Measurements from ENCODE around the gene RFTN2.

The RFTN2 gene

GRCh38 chr2:197599285-197599965 lies 76.0 kb downstream of the RFTN2 start:
- no peak overlapping the region for H3K27ac ChIP-seq (ENCODE audit: low read depth, low read length, poor library complexity, severe bottlenecking)
- no peaks in the 10 kb centered on the region for H3F3A ChIP-seq (ENCODE audit: insufficient read depth, low read length)
- H4K20me1 ChIP-seq (ENCODE audit: insufficient read depth, low read length): no peaks in the 10 kb centered on the region
- 0 out of 2 replicates have a peak overlapping the region, but pooled peaks have one; percentile 58 for H2AFZ ChIP-seq (ENCODE audit: low read length)
- H3K9ac ChIP-seq (ENCODE audit: low read length): no peak overlapping the region
- H3K4me1 ChIP-seq (ENCODE audit: insufficient read depth, low read length, severe bottlenecking): peaks cover 5% of the 10 kb centered on the region
- H3K4me3 ChIP-seq (ENCODE audit: low read depth, low read length, poor library complexity, severe bottlenecking): peak overlapping the region; percentile 17
- TF ChIP-seq EZH2 (IDR thresholded peaks at IDR 0.05; ENCODE audit: borderline replicate concordance, low read length) (no peak), CTCF (IDR thresholded peaks at IDR 0.05; ENCODE audit: low read length) (peak; percentile 34; the same call in 1 of the 2 replicates)
- H3K27me3 ChIP-seq (ENCODE audit: insufficient read depth, low read length): no peaks in the 10 kb centered on the region
- H3K9me3 ChIP-seq (ENCODE audit: low read length): no peaks in the 10 kb centered on the region
- H3K79me2 ChIP-seq (ENCODE audit: insufficient read depth, low read length): no peaks in the 10 kb centered on the region
- H3K4me2 ChIP-seq (ENCODE audit: low read length): peak overlapping the region; percentile 61
- H3K36me3 ChIP-seq (ENCODE audit: insufficient read depth, low read length): no peaks in the 10 kb centered on the region
- no peaks in the 10 kb centered on the region for H3K9me2 ChIP-seq (ENCODE audit: low read depth, low read length)

GRCh38 chr2:197598450-197598849 lies 76.9 kb downstream of the RFTN2 start:
- Histone ChIP-seq H3K36me3 (ENCODE audit: insufficient read depth, low read length) (no peaks in the 10 kb centered on the region), H3K27ac (ENCODE audit: low read depth, low read length, poor library complexity, severe bottlenecking) (no peak overlapping the region)

GRCh38 chr2:197597166-197597565 lies 78.2 kb downstream of the RFTN2 start:
- Histone ChIP-seq H3K27ac (ENCODE audit: low read depth, low read length, poor library complexity, severe bottlenecking) (no peak overlapping the region), H3K27me3 (ENCODE audit: insufficient read depth, low read length) (no peaks in the 10 kb centered on the region), H3K36me3 (ENCODE audit: insufficient read depth, low read length) (no peaks in the 10 kb centered on the region), H3K9ac (ENCODE audit: low read length) (no peak overlapping the region), H3K4me3 (ENCODE audit: low read depth, low read length, poor library complexity, severe bottlenecking) (no peak overlapping the region), H3K9me3 (ENCODE audit: low read length) (no peaks in the 10 kb centered on the region), H2AFZ (ENCODE audit: low read length) (no peak overlapping the region), H3K4me1 (ENCODE audit: insufficient read depth, low read length, severe bottlenecking) (peaks cover 5% of the 10 kb centered on the region), H3K9me2 (ENCODE audit: low read depth, low read length) (no peaks in the 10 kb centered on the region), H3K4me2 (ENCODE audit: low read length) (no peak overlapping the region), H3K79me2 (ENCODE audit: insufficient read depth, low read length) (no peaks in the 10 kb centered on the region), H4K20me1 (ENCODE audit: insufficient read depth, low read length) (no peaks in the 10 kb centered on the region), H3F3A (ENCODE audit: insufficient read depth, low read length) (no peaks in the 10 kb centered on the region)
- no peak for TF ChIP-seq CTCF (IDR thresholded peaks at IDR 0.05; ENCODE audit: low read length)
- TF ChIP-seq EZH2 (IDR thresholded peaks at IDR 0.05; ENCODE audit: borderline replicate concordance, low read length): no peak

More at GRCh38 chr2:197598450-197598849, 76.9 kb downstream of the RFTN2 start:
- H3K9me3 ChIP-seq (ENCODE audit: low read length): no peaks in the 10 kb centered on the region
- H3K4me2 ChIP-seq (ENCODE audit: low read length): no peak overlapping the region
- H3K27me3 ChIP-seq (ENCODE audit: insufficient read depth, low read length): no peaks in the 10 kb centered on the region
- H3K9ac ChIP-seq (ENCODE audit: low read length): no peak overlapping the region
- H3K79me2 ChIP-seq (ENCODE audit: insufficient read depth, low read length): no peaks in the 10 kb centered on the region
- no peaks in the 10 kb centered on the region for H3K9me2 ChIP-seq (ENCODE audit: low read depth, low read length)
- TF ChIP-seq CTCF (IDR thresholded peaks at IDR 0.05; ENCODE audit: low read length) (no peak), EZH2 (IDR thresholded peaks at IDR 0.05; ENCODE audit: borderline replicate concordance, low read length) (no peak)
- peaks cover 5% of the 10 kb centered on the region for H3K4me1 ChIP-seq (ENCODE audit: insufficient read depth, low read length, severe bottlenecking)
- H2AFZ ChIP-seq (ENCODE audit: low read length): no peak overlapping the region
- H4K20me1 ChIP-seq (ENCODE audit: insufficient read depth, low read length): no peaks in the 10 kb centered on the region
- no peaks in the 10 kb centered on the region for H3F3A ChIP-seq (ENCODE audit: insufficient read depth, low read length)
- H3K4me3 ChIP-seq (ENCODE audit: low read depth, low read length, poor library complexity, severe bottlenecking): no peak overlapping the region
